ENCODE data around the gene ACER3.
A peak's percentile ranks its signal among the peaks of the same experiment; 100 is the strongest.
"Not testable (repeated sequence)": the region's sequence is repeated elsewhere in the genome, so short reads cannot be mapped to it uniquely, and the experiment has no call there.

Gene ACER3

DNA sequence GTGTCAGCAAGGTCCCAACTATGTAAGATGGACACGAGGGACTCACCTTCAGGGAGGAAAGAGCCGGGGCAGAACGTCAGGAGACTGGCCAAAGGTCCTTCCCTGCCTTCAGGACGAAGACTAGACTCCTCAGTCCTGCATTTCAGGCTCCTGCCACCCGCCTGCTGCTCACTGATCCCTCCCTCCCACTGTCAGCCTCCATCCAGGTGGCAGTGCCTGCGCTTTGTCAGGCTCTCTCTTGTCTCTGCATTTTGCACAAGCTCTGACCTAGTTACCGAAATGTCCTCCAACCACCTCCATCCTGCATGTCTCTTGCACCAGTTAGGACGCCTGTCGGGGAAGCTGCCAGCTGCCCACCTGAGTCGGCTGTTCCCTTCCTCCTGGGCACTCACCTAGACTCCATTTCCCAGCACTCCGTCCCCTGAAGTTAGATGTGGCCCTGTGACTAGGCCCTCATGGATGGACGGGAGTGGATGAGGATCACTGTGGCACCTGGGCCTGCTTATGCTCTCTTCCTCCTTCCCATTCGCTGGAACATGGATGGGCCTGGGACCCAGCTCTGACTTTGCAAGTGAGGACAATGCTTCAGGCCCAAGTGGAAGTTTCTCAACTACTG, 181.5 kb downstream of the ACER3 start:
- no peak for DNase-seq

DNA sequence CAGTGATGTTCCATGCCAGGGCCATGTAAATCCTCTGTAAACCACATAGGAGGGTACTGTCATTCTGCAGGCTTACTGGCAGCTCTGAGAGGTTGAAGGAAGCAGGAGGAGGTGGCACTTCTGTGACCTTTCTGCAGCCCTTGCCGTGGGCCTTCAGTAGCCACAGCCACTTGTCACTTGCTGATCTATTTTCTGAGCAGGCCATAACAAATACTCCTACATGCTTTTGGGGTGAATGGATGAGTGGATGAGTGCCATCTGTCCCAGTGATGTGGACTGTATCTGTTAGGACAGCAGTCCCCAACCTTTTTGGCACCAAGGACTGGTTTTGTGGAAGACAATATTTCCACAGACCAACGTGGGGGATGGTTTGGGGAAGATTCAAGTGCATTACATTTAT, 183.6 kb downstream of the ACER3 start:
- DNase-seq: no peak

DNA sequence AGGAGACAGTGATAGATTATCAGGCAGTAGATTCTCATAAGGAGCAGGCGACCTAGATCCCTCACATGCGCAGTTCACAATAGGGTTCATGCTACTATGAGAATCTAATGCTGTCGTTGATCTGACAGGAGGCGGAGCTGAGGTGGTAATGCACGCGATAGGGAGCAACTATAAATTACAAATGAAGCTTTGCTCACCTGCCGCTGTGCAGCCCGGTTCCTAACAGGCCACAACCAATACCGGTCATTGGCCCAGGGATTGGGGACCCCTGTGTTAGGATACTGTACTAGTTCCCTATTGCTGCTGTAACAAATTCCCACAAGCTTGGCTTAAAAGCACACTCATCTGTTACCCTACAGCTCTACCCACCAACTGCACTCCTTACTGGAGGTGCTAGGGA, 184.2 kb downstream of the ACER3 start:
- DNase-seq: no peak

DNA sequence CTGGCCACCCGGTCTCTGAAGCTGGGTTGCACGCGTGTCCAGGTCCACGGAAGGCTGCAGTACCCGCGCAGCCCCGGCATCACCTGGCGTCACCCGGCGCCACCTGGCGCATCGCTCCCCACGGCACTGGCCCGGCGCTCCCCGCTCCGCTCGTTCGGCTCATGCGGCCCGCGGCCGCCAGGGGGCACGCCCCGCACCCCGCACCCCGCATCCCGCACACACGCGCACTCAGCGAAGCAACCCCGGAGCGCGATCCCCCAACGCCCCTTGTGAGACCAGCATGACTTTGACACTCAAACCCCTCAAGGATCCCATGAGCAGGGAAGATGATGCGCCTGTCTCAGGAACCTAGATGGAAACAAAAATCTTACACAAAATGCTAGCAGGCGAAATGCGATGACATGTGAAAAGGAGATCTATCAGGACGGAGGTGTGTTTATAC, 185.4 kb downstream of the ACER3 start:
- DNase-seq: peak; percentile 34 to 52

DNA sequence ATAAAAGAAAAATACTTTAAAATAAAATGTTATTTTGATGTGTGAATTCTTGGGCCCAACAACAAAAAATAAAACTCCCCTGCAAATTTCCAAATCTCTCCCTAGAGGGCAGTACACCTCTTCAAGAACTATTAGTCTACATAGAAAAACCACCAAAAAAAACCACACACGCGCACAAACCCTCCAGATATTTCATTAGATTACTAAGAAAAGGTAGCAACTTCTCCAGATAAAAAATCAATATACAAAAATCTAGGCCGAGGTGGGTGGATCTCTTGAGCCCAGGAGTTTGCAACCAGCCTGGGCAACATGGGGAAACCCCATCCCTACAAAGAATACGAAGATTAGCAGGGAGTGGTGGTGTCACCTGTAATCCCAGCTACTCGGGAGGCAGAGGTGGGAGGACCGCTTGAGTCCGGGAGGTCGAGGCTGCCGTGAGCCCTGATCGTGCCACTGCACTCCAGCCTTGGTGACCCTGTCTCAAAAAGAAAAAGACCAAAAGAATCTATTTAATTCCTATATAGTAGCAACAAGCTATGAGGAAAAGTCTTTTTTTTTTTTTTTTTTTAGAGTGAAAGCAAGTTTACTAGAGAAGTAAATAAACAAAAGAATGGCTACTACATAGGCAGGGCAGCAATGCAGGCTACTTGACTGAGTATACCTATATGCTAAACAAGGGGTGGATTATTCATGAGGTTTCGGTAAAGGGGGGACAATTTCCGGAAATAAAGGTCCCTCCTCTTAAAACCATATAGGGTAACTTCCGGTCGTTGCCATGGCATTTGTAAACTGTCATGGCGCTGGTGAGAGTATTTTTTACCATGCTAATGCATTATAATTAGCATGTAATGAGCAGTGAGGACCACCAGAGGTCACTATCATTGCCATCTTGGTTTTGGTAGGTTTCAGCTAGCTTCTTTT, 186.5 kb downstream of the ACER3 start:
- DNase-seq: peak; percentile 89 to 92

DNA sequence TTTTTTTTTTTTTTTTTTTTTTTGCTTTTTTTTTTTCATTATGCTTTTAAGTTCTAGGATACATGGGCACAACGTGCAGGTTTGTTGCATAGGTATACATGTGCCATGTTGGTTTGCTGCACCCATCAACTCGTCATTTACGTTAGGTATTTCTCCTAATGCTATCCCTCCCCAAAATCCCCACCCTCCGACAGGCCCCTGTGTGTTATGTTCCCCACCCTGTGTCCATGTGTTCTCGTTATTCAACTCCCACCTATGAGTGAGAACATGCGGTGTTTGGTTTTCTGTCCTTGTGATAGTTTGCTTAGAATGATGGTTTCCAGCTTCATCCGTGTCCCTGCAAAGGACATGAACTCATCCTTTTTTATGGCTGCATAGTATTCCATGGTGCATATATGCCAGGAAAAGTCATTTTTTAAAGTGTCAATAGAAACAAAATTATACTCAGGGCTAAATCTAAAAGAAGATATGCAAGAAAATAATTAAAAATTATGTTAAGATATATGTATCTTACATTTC, 187.3 kb downstream of the ACER3 start:
- not testable (repeated sequence) for DNase-seq

DNA sequence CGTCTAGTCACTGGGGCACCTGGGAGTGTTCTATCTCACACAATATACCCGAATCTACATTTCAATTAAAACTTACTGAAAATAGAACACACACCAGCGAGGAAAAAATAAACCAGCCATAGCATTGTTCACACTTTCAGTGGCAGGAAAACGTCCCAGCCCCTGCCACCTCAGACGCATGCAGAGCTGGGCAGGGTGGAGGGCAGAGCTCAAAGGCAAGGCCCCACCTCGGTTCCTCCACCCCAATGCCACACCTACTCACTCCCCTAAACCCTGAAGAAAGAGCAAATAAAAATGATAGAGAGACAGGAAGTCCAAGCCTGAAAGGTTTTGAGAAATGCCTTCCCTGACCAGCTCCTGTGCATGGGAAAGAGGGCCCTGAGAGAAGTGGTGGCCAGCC, 188.3 kb downstream of the ACER3 start:
- DNase-seq: no peak

DNA sequence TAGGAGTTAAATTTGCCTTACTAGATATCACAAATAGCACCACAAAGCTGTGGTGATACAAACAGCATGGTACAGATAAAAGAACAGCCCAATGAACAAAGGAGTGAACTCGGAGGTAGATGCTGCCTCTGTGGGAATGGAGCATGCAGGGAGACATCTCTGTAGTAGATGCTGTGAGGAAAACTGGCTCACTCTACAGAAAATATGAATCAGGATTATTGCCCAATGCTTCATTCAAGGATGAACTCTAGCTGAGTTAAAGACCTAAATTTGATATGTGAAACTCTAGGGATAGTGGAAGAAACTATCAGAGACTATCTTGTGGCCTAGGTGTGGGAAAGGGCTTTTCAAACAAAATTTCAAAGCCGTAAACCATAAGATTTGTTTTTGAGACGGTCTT, 190.8 kb downstream of the ACER3 start:
- no peak for DNase-seq

DNA sequence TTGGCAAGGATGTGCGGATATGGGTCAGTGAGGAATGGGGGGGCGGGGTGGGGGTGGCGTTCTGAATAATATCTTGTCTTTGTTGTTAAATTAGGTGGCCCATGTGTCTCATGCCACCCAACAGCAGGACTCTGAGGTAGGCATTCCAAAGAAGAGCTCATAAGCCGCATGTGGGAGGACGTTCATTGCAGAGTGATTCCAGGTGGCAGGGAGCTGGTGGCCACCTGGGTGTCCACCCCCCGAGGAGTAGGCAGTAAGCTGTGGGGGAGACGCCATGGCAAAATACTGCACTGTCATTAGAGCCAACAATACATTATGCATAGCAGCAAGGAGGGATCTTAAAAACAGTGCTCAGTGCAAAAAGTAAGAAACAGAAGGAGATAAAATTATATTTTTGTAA, 191.8 kb downstream of the ACER3 start:
- no peak for DNase-seq

DNA sequence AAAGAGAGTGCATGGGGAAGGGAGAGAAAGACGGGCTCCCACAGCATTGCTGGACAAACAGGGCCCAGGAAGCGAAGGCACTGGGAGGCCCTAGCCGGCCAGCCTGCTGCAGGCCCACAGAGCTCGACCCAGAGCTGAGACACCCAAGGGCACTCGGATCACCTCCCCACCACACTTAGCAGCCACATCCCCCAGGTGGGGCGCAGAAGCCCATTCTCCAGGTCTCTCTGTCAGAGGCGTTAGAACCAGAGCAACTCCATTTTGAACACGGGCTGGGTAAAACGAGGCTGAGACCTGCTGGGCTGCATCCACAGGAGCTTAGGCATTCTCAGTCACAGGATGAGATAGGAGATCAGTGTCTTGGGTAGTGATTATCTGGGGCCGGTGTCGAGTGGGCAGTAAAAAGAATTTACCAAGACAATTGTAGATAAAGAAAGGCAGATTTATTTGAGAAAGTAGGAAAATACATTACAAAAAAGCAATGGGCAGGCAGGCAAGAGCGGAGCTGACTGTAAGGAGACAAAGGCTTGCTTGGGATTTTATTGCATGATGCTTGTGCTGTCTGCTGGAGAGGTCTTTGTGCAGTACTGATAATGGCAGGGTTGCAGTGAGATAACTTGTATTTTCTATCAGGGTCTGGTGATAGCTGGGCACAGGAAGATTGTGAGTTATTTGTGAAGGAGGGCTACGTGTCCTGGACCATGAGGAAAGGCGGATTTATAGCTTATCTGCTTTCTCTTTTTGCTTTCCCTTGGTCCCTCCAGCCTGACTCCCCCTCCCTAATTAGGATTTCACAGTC, 192.7 kb downstream of the ACER3 start:
- DNase-seq: no peak

DNA sequence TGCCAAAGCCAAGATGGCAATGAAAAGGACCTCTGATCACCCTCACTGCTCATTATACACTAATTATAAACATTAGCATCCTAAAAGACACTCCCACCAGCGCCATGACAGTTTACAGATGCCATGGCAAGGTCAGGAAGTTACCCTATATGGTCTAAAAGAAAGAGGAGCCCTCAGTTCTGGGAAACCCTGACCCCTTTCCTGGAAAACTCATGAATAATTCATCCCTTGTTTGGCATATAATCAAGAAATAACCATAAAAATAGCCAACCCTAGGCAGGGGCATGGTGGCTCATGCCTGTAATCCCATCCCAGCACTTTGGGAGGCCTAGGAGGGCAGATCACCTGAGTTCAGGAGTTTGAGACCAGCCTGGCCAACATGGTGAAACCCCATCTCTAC, 193.4 kb downstream of the ACER3 start:
- DNase-seq: no peak

DNA sequence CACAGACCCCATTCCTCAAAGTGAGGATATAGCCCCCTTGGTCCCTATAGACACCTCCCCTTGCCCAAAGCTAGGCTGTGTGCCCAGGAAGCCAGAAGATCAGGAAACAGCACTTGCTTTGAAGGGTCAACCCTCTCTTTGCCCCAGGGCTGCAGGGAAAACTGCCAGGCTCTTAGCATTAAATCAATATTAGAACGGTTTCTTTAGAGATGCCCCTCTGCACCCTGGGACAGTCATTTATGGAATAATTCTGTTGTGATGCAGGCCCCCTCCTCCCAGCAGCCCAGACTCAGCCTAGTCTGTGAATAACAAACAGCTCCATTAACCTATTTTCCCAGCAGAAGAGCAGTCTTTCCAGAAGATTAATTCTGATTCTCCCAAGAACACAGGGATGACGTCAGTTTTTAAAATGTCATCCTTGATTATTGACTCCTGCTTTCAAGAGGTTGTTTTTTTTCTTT, 194.4 kb downstream of the ACER3 start:
- no peak for DNase-seq

DNA sequence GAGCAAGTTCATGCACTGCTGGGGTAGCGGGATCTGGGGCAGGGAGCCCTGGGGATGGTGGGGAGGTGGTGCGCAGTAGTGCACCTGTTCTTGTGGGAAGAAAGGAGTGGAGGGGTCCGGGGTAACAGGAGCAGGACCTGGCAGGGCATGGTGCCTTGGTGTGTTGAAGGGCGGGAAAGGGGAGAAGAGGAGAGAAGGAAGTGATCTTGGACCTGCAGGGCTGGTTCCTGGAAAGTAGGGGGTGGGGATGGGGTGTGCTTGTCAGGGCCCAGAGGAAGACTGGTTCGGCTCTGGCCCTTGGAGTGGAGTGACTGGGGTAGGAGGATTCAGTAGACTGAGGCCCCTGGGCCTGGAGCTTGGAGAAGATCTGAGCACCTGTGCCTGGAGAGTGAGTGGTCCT, 195.2 kb downstream of the ACER3 start:
- DNase-seq: no peak

DNA sequence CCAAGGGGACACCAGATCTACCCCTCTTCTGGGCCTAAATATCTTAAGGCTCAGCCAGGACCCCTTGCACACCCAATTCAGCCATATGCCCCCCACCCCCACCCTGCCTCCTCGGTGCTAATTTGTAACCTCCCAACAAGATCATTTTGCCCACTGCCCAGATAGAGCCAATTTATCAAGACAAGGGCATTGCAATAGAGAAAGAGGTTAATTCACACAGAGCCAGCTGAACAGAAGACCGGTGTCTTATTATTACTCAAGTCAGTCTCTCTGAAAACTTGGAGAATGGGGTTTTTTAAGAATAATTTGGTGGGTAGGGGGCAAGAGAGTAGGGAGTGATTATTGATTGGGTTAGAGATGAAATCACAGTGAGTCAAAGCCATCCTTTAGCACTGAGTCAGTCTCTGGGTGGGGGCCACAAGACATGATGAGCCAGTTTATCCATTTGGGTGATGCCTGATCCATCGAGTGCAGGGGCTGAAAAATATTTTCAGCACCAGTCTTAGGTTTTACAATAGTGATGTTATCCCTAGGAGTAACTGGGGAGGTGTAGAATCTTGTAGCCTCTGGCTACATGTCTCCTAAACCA, 196.2 kb downstream of the ACER3 start:
- DNase-seq: no peak

DNA sequence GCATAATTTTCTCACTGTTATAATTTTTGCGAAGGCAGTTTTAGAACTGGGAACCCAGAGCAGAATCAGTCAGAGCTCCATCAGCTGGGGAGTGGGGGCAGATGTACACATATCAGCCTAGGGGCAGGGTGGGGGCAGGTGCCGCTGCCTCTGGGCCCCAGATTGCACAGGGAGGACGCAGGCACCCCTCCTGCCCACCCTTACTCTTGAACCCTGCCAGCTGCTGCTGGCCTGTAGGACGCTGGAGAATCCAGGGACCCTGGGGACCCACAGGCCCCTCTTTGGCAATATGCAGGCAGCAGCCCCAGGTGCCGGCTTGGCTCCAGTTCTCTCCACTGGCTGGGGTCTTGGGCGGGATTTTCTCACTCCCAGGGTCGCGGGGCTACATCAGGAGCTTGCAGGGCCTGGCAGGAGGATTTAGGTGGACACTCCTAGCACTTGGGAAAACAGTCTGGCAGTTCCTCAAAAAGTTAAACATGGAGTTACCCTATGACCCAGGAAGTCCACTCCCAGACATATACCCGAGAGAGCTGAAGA, 197.3 kb downstream of the ACER3 start:
- DNase-seq: no peak

DNA sequence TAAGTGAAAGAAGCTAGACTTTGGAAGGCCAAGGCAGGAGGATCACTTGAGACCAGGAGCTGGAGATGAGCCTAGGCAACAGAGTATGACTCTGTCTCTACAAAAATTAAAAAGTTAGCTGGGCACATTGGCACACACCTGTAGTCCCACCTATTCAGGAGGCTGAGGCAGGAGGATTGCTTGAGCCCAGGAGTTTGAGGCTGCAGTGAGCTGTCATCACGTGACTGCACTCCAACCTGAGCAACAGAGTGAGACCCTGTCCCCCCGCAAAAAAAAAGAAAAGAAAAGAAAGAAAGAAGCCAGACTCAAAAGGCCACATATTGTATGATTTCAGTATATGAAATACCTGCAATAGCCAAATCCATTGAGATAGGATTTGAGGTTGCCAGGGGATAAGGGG, 198.2 kb downstream of the ACER3 start:
- DNase-seq: no peak

DNA sequence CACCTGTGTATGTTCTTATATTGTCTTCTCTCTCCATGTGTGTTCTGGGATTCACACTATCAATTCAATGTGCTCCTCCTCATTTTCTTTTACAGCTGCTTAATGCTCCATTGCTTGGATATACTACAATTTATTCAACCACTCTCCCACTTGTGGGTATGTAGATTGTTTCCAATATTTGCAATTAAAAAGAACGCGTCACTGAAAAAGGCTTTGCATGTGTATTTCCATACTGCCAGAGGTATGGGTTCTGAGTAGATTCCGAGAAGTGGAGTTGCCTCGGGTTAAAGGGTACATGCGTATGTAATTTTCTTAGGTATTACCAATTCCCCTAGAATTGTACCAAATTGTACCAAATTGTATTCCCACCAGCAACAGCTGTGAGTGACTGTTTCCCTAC, 199.1 kb downstream of the ACER3 start:
- DNase-seq: no peak

DNA sequence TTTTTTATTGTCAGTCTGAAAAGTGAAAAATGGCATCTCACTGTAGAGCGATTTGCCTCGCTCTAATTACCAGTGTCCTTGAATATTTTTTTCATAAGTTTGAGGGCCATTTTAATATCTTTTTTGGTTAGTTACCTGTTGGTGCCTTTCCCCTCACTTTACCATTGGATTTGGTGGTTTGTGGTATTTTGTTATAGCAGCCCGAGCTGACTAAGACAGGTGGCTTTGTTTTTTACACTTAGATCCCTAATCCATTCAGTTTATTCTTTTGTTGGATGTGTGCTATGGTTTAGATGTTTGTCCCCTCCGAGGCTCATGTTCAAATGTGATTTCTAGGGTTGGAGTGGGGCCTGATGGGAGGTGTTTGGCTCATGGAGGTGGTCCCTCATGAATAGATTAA, 199.5 kb downstream of the ACER3 start:
- DNase-seq: no peak

DNA sequence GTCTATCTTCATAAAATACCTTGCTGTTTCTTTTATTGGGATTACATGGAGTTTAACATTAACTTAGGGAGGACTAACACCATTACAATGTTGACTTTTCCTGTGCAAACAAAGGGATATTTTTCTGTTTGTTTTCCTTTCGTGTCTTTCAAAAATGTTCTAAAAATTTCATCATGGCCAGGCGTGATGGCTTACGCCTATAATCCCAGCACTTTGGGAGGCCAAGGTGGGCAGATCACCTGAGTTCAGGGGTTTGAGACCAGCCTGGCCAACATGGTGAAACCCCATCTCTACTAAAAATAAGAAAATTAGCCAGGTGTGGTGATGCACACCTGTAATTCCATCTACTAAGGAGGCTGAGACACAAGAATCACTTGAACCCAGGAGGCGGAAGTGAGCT, 200.5 kb downstream of the ACER3 start:
- DNase-seq: not testable (repeated sequence)

DNA sequence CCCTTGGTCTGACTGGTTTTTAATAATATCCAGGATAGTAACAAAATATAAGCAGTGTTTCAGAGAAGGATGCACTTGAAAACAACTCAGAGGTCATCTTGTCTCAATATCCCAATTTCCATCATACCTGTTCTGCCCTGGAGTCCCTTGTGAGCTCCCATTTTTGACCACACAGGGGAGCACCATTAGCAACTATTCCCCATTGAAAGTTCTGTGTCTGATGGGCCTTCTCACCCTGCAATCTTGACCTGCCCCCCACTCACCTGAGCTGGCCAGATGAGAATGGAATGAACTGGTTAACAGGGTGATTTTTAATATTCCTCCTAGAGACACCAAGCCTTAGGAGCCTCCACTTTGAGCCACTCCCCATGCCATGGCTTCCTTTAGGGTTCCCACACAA, 202.2 kb downstream of the ACER3 start:
- DNase-seq: no peak

DNA sequence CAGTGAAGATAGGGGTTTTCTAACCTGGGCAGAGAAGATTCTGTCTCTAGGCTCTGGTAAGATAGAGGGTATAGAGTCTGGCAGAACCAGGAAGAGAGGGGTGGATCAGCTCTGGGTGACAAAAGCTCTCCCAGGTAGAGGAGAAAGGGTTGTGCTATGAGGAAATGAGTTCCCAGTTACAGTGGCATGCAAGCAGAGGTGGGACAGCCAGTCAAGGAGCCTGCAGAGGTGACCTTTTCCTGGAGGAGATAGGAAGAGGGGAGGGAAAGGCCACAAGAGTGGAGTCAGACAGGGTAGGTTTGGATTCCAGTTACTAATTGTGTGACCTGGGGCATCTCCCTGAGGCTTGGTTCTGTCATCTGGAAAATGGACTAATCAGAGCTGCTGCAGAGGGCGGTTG, 202.7 kb downstream of the ACER3 start:
- no peak for DNase-seq

DNA sequence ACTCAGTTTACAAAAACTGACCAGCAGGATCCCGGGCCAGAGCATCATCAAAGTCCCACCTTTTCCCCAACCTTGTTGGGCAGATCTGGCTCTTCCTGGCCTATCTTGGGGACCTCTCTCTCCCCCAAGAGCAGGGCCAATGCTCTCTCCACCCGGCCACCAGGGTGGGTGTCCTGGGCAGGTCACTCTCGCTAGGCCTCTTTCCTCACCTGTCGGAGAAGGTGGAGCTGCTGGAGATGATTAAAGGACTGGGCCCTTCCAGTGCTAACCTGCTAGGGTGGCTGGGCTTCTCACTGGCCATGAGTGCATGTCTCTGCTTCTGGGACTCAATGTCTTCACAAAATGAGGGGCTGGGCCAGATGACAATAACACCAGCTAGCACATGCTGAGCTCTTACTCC, 203.1 kb downstream of the ACER3 start:
- DNase-seq: no peak
